Right atrium auricular region (tissue), 2 donors: ENCODE results near the gene KCNQ1. TPM values are rescaled to one million over a fixed set of nuclear protein-coding genes. Genes with fewer than 3 reads are reported as not detected.

Experiments used
- DNase-seq: peaks from one replicate; pipeline ENCODE4 v3.0.0-alpha.2; 2019; ENCODE audit warnings: low spot score
- H3K27ac ChIP-seq, 2 donors: fragments of 200-600 bp; sonication (generic); 1 replicate in 1 of 2; 2 replicates in 1 of 2; pipeline ENCODE4 v1.5.1; 2016 to 2019
- H3K27me3 ChIP-seq, 2 donors: fragments of 200-600 bp; sonication (generic); one replicate each; pipeline versions ENCODE4 v1.5.1 to v1.6.0; 2017 to 2019
- H3K36me3 ChIP-seq: fragments of 200-600 bp; sonication (generic); one replicate; pipeline ENCODE4 v1.5.1; 2016
- H3K4me1 ChIP-seq, 2 donors: fragments of 200-600 bp; sonication (generic); one replicate each; pipeline versions ENCODE4 v1.5.1 to v1.6.0; 2017 to 2019
- H3K4me3 ChIP-seq, 2 donors: fragments of 200-600 bp; sonication (generic); 1 replicate in 1 of 2; 2 replicates in 1 of 2; pipeline ENCODE4 v1.5.1; 2017 to 2019; ENCODE audit warnings: mild to moderate bottlenecking in 1 of 2, moderate library complexity in 1 of 2
- H3K9me3 ChIP-seq, 2 donors: fragments of 200-600 bp; sonication (generic); one replicate each; pipeline ENCODE4 v1.5.1; 2019
- CTCF ChIP-seq, 2 donors: fragments of 200-600 bp; sonication (generic); IDR thresholded peaks; one replicate each; pipeline ENCODE4 v1.5.1; 2019; ENCODE audit warnings: antibody characterized with exemption in 2 of 2
- total RNA-seq, 2 donors: library from RNA; depleted of rRNA; stranded (reverse); fragments of >200 nt; gene quantifications; one replicate each; pipeline ENCODE4 v1.1.0, GENCODE V29; 2016

The KCNQ1 gene
- total RNA-seq, 2 donors from 2014 or later, result 12.7 to 25.1 TPM

- no peaks in the 10 kb centered on the region for H3K36me3 ChIP-seq
- no peak for TF ChIP-seq CTCF (IDR thresholded peaks at IDR 0.05)
- no peaks in the 10 kb centered on the region for H3K27me3 ChIP-seq
- peaks cover 0 to 13% of the 10 kb centered on the region in 2 donors for H3K4me1 ChIP-seq
- no peak overlapping the region for H3K27ac ChIP-seq
- no peaks in the 10 kb centered on the region for H3K9me3 ChIP-seq
- peak; percentile 51 for DNase-seq
- no peak overlapping the region for H3K4me3 ChIP-seq
These were observed 351.3 kb downstream of the KCNQ1 start for GRCh38 chr11:2796091-2796490.

GRCh38 chr11:2796508-2797113 is 351.8 kb downstream of the KCNQ1 start:
- no peaks in the 10 kb centered on the region for H3K36me3 ChIP-seq
- no peaks in the 10 kb centered on the region for H3K27me3 ChIP-seq
- peak; percentile 46 for DNase-seq
- H3K27ac ChIP-seq, result no peak overlapping the region
- H3K9me3 ChIP-seq, result no peaks in the 10 kb centered on the region
- no peak for TF ChIP-seq CTCF (IDR thresholded peaks at IDR 0.05)
- H3K4me3 ChIP-seq, result no peak overlapping the region
- H3K4me1 ChIP-seq, result peaks cover 0 to 7% of the 10 kb centered on the region in 2 donors

GRCh38 chr11:2797121-2797711 is 352.4 kb downstream of the KCNQ1 start:
- H3K4me1 ChIP-seq, result peaks cover 0 to 1% of the 10 kb centered on the region in 2 donors
- H3K36me3 ChIP-seq, result no peaks in the 10 kb centered on the region
- DNase-seq, result peak; percentile 47
- no peak overlapping the region for H3K27ac ChIP-seq
- H3K27me3 ChIP-seq, result no peaks in the 10 kb centered on the region
- no peaks in the 10 kb centered on the region for H3K9me3 ChIP-seq
- H3K4me3 ChIP-seq, result no peak overlapping the region
- TF ChIP-seq CTCF (IDR thresholded peaks at IDR 0.05), result no peak

GRCh38 chr11:2797741-2798361 is 353.0 kb downstream of the KCNQ1 start:
- H3K27me3 ChIP-seq, result no peaks in the 10 kb centered on the region
- no peak overlapping the region for H3K4me3 ChIP-seq
- H3K4me1 ChIP-seq, result no peaks in the 10 kb centered on the region
- no peak for TF ChIP-seq CTCF (IDR thresholded peaks at IDR 0.05)
- no peak for DNase-seq
- H3K9me3 ChIP-seq, result no peaks in the 10 kb centered on the region
- no peaks in the 10 kb centered on the region for H3K36me3 ChIP-seq
- no peak overlapping the region for H3K27ac ChIP-seq

GRCh38 chr11:2798951-2799761 is 354.3 kb downstream of the KCNQ1 start:
- no peak for TF ChIP-seq CTCF (IDR thresholded peaks at IDR 0.05)
- no peak for DNase-seq

More at GRCh38 chr11:2798951-2799761, 354.3 kb downstream of the KCNQ1 start:
- Histone ChIP-seq H3K4me3 (no peak overlapping the region), H3K36me3 (no peaks in the 10 kb centered on the region), H3K4me1 (no peaks in the 10 kb centered on the region), H3K27ac (no peak overlapping the region), H3K27me3 (no peaks in the 10 kb centered on the region), H3K9me3 (no peaks in the 10 kb centered on the region)
